ENCODE data around the gene MYO1F.

MYO1F gene

DNA sequence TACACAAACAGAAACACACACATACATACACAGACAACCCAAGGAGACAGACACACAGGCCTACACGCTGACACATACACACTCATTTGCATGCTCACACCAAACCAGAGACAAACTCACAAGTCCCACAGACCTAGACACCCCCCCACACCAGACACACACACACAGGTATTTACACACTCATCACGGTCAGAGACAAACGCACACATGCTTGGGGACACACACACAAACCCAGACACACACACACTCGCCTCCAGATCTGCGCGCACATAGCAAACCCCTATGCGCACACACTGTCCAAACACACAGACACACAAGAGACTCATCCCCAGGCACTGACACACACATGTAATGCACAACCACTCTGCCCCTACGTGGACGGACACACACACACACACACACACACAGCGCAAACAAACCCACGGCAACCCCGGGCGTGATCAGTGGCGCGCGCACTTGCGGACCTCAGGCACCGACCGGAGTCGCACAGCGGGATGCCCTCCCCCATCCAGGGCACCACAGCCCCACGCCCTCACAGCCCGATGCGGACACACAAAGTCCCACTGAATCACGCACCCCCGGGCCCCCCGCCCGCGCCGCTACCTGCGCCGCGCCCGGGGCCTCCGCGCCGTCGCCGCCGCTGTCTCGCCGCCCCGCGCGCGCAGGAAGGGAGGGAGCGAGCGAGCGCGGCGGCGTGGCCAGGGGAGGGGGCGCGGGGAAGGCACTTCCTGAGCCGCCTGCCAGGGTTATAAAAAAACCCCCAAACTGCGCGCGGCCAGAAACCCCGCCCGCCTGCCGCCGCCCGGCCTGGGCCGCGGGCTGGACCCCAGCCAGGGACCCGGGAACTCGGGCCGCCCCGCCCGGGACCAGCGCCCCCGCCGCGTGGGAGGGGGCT lies 33.0 kb upstream of the MYO1F start, which contains the start of gene ADAMTS10:
Gene ADAMTS10, minus strand, starts transcription at position 675 of the 895 bp plus-strand sequence. CDS start 5,005 bp downstream, outside the sequence.
- Mint-ChIP-seq H3K9me3 (peaks cover 1% of the 10 kb centered on the region), H3K4me1 (peaks cover 19% of the 10 kb centered on the region), H3K4me3 (peak within 1 kb of the TSS; percentile 72), H3K27me3 (peaks cover 36% of the 10 kb centered on the region), H3K27ac (peak within 1 kb of the TSS; percentile 19), H3K36me3 (peaks cover 6% of the 10 kb centered on the region)
- DNase-seq (ENCODE audit: low spot score in 2 of 2) (no peak), ATAC-seq (ENCODE audit: low read depth) (peak; percentile 37)

DNA sequence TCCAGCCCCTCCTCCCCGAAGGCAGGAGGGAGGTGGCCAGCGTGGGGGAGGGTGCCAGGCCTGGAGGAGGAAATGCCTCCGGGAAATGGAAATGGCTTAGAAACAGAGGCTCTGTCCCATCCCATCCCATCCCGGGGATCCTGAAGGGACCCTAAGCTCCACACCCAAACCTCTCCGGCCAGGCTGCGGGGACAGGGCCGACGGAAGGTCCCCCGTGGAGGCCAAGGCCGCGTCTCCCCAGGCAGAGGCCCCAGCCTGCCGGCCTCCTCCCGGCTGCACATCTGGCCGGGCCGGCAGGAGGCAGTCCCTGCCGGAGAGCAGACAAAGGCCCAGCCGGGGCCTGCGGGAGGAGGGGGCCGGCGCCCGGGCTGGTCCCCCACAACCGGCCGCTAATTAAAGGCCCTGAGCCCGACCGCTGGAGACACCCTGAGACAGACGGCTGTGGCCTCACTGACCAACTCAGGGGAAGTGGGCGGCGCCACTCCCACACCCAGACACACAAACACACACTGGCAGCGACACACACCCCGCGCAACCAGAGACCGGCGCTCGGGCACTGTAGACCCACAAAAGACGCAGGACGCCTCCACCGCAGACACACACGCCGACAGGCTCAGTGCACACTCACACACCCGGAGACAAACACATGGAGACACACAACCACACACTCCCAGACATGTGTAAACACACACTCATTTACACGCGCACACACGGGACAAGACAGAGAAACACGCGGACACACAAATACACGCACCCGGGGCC lies 32.2 kb upstream of the MYO1F start:
- ATAC-seq (ENCODE audit: low read depth) (no peak), DNase-seq (ENCODE audit: low spot score in 2 of 2) (no peak)
- Mint-ChIP-seq H3K9me3 (no peaks in the 10 kb centered on the region), H3K4me3 (peak overlapping the region; percentile 72), H3K27me3 (peaks cover 33% of the 10 kb centered on the region), H3K27ac (peak overlapping the region; percentile 19), H3K36me3 (peaks cover 8% of the 10 kb centered on the region), H3K4me1 (peaks cover 19% of the 10 kb centered on the region)

DNA sequence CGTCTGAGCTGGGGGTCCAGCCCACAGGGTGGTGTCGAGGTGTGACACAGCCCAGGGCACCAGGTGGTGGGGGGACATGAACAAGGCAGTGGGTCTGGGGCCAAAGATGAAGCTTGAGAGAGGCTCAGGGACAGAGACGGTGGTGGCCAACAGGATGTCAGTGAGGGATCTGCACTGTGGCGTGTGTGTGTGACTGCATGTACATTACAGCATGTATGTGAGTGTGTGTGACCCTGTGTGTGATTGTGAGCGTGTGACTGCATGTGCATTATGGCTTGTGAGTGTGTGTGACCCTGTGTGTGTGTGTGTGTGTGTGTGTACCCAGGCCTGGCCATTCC lies 31.7 kb upstream of the MYO1F start:
- Mint-ChIP-seq H3K36me3 (peaks cover 8% of the 10 kb centered on the region), H3K27me3 (peaks cover 33% of the 10 kb centered on the region), H3K27ac (no peak overlapping the region), H3K4me3 (peak overlapping the region; percentile 46), H3K9me3 (no peaks in the 10 kb centered on the region), H3K4me1 (peaks cover 19% of the 10 kb centered on the region)
- no peak for ATAC-seq (ENCODE audit: low read depth)
- DNase-seq (ENCODE audit: low spot score in 2 of 2), result no peak

DNA sequence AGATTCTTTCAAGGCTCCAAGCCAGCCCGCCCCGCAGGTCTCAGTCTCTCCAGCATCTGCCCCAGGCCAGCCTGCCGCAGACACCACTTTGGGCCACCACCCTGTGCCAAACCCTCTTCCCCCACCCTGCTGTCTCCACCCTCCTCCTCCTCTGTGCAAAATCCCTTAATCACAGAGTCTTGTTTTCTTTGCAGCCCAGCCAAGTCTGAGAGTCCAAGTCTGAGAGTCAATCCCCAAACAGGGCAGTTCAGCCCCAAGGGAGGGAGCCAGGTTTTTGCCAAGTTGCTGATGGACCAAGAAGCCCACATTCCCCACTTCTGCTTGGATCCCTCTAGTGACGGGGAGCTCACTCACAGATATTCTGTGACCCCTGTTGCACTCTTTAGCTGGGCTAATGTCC lies 30.1 kb upstream of the MYO1F start:
- no peak overlapping the region for H3K4me3 Mint-ChIP-seq
- H3K9me3 Mint-ChIP-seq, result no peaks in the 10 kb centered on the region
- peaks cover 35% of the 10 kb centered on the region for H3K27me3 Mint-ChIP-seq
- H3K36me3 Mint-ChIP-seq, result peaks cover 8% of the 10 kb centered on the region
- H3K4me1 Mint-ChIP-seq, result peaks cover 19% of the 10 kb centered on the region
- no peak for DNase-seq (ENCODE audit: low spot score in 2 of 2)
- ATAC-seq (ENCODE audit: low read depth), result no peak
- no peak overlapping the region for H3K27ac Mint-ChIP-seq

DNA sequence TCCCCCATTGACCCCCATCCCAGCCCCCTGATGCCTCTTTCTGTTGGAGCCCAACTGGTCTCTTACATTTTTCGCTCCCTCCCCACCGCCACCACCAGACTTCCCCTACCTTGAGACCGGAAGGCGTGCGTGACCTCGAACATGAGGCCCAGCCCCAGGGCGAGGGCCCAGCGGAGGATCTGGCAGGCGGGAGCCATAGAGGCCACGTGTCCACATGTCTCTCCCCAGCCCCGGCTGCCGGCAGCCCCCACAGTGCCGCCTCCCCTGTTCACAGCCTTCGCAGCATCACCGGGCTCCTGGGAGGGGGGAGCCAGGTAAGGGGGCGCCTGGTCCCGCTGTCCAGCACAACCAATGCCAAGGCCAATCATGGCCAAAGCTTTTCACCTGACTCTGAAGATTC lies 28.3 kb upstream of the MYO1F start:
- Mint-ChIP-seq H3K4me3 (no peak overlapping the region), H3K4me1 (peaks cover 19% of the 10 kb centered on the region), H3K36me3 (peaks cover 8% of the 10 kb centered on the region), H3K27me3 (peaks cover 41% of the 10 kb centered on the region), H3K9me3 (no peaks in the 10 kb centered on the region), H3K27ac (no peak overlapping the region)
- no peak for ATAC-seq (ENCODE audit: low read depth)
- no peak for DNase-seq (ENCODE audit: low spot score in 2 of 2)

- Mint-ChIP-seq H3K4me3 (no peak overlapping the region), H3K27me3 (peaks cover 21% of the 10 kb centered on the region), H3K27ac (no peak overlapping the region), H3K36me3 (peaks cover 2% of the 10 kb centered on the region), H3K9me3 (peaks cover 2% of the 10 kb centered on the region), H3K4me1 (no peaks in the 10 kb centered on the region)
- ATAC-seq (ENCODE audit: low read depth) (no peak), DNase-seq (ENCODE audit: low spot score in 2 of 2) (no peak)
These were observed 24.6 kb upstream of the MYO1F start for GRCh38 chr19:8601796-8602195.

DNA sequence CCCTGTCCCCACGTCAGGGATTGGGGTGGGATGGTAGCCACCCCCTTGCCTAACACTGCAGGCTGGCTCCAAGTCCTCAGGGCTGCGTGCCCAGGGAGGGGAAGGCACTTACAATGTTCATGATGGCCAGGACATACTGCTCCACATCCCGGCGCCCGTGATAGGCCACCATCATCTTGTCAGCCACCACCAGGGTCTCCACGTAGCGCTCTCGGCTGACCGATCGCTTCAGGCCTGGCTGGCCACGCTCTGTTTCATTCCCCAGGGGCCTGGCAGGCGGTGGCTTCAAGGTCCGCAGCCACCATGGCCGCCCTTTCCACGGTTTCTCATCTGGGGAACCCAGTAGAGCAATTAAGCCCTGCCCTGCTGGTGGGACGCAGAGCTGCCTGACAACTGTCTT lies 23.6 kb upstream of the MYO1F start:
- Mint-ChIP-seq H3K9me3 (peaks cover 2% of the 10 kb centered on the region), H3K27me3 (peaks cover 19% of the 10 kb centered on the region), H3K36me3 (peaks cover 2% of the 10 kb centered on the region), H3K27ac (no peak overlapping the region), H3K4me3 (no peak overlapping the region), H3K4me1 (no peaks in the 10 kb centered on the region)
- no peak for DNase-seq (ENCODE audit: low spot score in 2 of 2)
- ATAC-seq (ENCODE audit: low read depth), result no peak

DNA sequence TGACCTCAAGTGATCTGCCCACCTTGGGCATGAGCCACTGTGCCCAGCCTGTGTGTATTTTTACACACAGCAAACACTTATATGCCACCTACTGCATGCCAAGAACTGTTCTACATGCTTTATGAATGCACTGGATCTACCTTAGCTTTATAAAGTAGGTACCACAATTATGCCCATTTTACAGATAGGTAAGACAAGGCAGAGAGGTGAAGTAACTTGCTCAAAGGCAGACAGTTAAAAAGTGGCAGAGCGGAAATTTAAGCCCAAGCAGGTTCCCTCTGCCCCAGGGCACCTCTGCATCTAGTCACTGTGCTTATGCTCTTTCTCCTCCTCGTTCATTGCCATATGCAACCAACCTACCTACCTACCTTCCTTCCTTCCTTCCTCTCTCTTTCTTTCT lies 22.8 kb upstream of the MYO1F start:
- H3K4me1 Mint-ChIP-seq, result no peaks in the 10 kb centered on the region
- peaks cover 21% of the 10 kb centered on the region for H3K27me3 Mint-ChIP-seq
- peaks cover 2% of the 10 kb centered on the region for H3K9me3 Mint-ChIP-seq
- H3K36me3 Mint-ChIP-seq, result peaks cover 2% of the 10 kb centered on the region
- DNase-seq (ENCODE audit: low spot score in 2 of 2), result no peak
- no peak for ATAC-seq (ENCODE audit: low read depth)
- no peak overlapping the region for H3K4me3 Mint-ChIP-seq
- no peak overlapping the region for H3K27ac Mint-ChIP-seq

GRCh38 chr19:8596168-8596567 lies 18.9 kb upstream of the MYO1F start:
- peaks cover 39% of the 10 kb centered on the region for H3K27me3 Mint-ChIP-seq
- H3K4me1 Mint-ChIP-seq, result peaks cover 9% of the 10 kb centered on the region
- H3K4me3 Mint-ChIP-seq, result no peak overlapping the region
- no peak for DNase-seq (ENCODE audit: low spot score in 2 of 2)
- H3K9me3 Mint-ChIP-seq, result peaks cover 18% of the 10 kb centered on the region
- peaks cover 12% of the 10 kb centered on the region for H3K36me3 Mint-ChIP-seq
- H3K27ac Mint-ChIP-seq, result no peak overlapping the region
- ATAC-seq (ENCODE audit: low read depth), result no peak

GRCh38 chr19:8595651-8596050 lies 18.4 kb upstream of the MYO1F start:
- Mint-ChIP-seq H3K4me1 (peaks cover 9% of the 10 kb centered on the region), H3K9me3 (peaks cover 18% of the 10 kb centered on the region), H3K4me3 (no peak overlapping the region), H3K27me3 (peaks cover 45% of the 10 kb centered on the region), H3K27ac (no peak overlapping the region), H3K36me3 (peaks cover 12% of the 10 kb centered on the region)
- ATAC-seq (ENCODE audit: low read depth), result no peak
- DNase-seq (ENCODE audit: low spot score in 2 of 2), result no peak

DNA sequence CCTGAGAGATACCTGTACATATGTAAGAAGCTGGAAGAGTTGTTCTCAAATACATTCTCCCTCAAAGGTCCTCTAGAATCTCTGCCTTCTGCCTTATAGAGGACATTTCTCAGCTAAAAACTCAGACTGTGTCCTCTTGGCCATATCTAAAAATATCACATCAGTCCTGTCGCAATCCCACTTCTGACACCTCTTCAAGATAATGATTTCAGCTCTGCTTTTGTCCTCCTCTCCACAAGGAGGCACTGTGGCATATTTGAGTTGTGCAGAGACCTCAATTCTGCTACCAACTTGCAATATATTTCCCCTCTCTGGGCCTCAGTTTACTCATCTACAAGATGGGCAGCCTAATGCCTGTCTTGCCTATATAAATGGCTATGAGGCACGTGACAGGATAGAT lies 16.7 kb upstream of the MYO1F start:
- H3K27me3 Mint-ChIP-seq, result peaks cover 47% of the 10 kb centered on the region
- peaks cover 9% of the 10 kb centered on the region for H3K4me1 Mint-ChIP-seq
- H3K36me3 Mint-ChIP-seq, result peaks cover 12% of the 10 kb centered on the region
- ATAC-seq (ENCODE audit: low read depth), result no peak
- H3K4me3 Mint-ChIP-seq, result no peak overlapping the region
- no peak overlapping the region for H3K27ac Mint-ChIP-seq
- H3K9me3 Mint-ChIP-seq, result peaks cover 17% of the 10 kb centered on the region
- DNase-seq (ENCODE audit: low spot score in 2 of 2), result no peak

- DNase-seq (ENCODE audit: low spot score in 2 of 2), result peak; percentile 36 to 55
- ATAC-seq (ENCODE audit: low read depth), result peak; percentile 67
- Mint-ChIP-seq H3K4me3 (peak overlapping the region; percentile 77), H3K36me3 (peaks cover 12% of the 10 kb centered on the region), H3K27ac (no peak overlapping the region), H3K9me3 (peaks cover 17% of the 10 kb centered on the region), H3K4me1 (peaks cover 9% of the 10 kb centered on the region), H3K27me3 (peaks cover 48% of the 10 kb centered on the region)
These were observed 15.2 kb upstream of the MYO1F start for GRCh38 chr19:8592231-8593009.

DNA sequence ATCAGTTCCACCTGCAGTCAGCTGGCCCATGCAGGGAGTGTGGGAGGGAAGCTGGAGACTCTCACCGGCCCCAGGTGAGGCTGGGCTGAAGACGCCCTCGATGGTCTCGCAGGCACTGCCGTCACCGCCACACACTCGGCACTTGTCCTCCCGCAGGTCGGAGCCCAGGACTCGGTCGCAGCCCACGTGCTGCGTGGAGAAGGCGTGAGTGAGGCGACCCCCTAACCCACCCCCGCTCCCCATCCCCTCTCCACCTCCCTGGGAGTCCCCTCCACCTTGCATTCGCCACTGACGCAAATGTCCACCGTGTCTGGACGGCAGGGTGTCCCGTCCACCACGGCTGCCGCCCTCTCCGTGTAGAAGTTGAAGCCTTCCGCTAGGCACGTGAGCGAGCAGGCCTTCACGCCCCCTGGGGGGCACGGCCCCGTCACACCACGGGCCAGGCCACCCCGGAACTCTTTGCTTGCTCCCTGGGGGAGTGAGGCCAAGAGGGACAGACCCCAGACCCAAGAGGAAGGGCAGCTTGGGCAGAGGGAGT lies 12.0 kb upstream of the MYO1F start:
- H3K4me1 Mint-ChIP-seq, result peaks cover 11% of the 10 kb centered on the region
- ATAC-seq (ENCODE audit: low read depth) (no peak), DNase-seq (ENCODE audit: low spot score in 2 of 2) (no peak)
- H3K36me3 Mint-ChIP-seq, result peaks cover 12% of the 10 kb centered on the region
- no peak overlapping the region for H3K27ac Mint-ChIP-seq
- peaks cover 38% of the 10 kb centered on the region for H3K27me3 Mint-ChIP-seq
- H3K4me3 Mint-ChIP-seq, result no peak overlapping the region
- peaks cover 12% of the 10 kb centered on the region for H3K9me3 Mint-ChIP-seq

Measured in memory B cell (primary cell).